Renal pelvis (tissue), 4 donors: Measurements from ENCODE around the gene CPNE6. TPM values are rescaled to one million over a fixed set of nuclear protein-coding genes. Genes with fewer than 3 reads are reported as not detected.
A peak's percentile ranks its signal among the peaks of the same experiment; 100 is the strongest.
"Not testable (repeated sequence)": the region's sequence is repeated elsewhere in the genome, so short reads cannot be mapped to it uniquely, and the experiment has no call there.

Experiments
- DNase-seq: peaks from one replicate; pipeline ENCODE4 v3.0.0-alpha.2; 2013
- polyA plus RNA-seq, 3 donors: library from polyadenylated mRNA; unstranded; fragments of 120-200 nt; gene quantifications; one replicate each; pipeline ENCODE4 v1.2.1, GENCODE V29; 2013; ENCODE audit not compliant: insufficient read length in 3 of 3

The CPNE6 gene
- polyA plus RNA-seq, 3 donors, result 0.24 TPM; not detected in 2

GRCh38 chr14:24103451-24103850, 32.1 kb downstream of the CPNE6 start:
- DNase-seq, result no peak

- not testable (repeated sequence) for DNase-seq
Measured at GRCh38 chr14:24105609-24106239, 34.4 kb downstream of the CPNE6 start.

- DNase-seq, result no peak
Measured at GRCh38 chr14:24106672-24107271, 35.4 kb downstream of the CPNE6 start.

- no peak for DNase-seq
Measured at GRCh38 chr14:24108336-24108874, 37.0 kb downstream of the CPNE6 start.

GRCh38 chr14:24110060-24110459, 38.7 kb downstream of the CPNE6 start:
- DNase-seq, result no peak

GRCh38 chr14:24110523-24110922, 39.2 kb downstream of the CPNE6 start:
- DNase-seq, result no peak

GRCh38 chr14:24113379-24113800, 42.0 kb downstream of the CPNE6 start:
- DNase-seq, result no peak

- DNase-seq, result peak; percentile 88
Measured at GRCh38 chr14:24113801-24114531, 42.6 kb downstream of the CPNE6 start.

GRCh38 chr14:24114532-24115421, 43.4 kb downstream of the CPNE6 start, which contains the start of the genes DCAF11 and NRL:
Gene DCAF11 (plus strand): TSS chr14:24114777. CDS start chr14:24115595, 818 bp downstream.
Gene NRL (minus strand): TSS chr14:24114949. CDS start chr14:24082848, 32,101 bp downstream.
- DNase-seq, result peak; percentile 100

GRCh38 chr14:24115422-24116127, 44.2 kb downstream of the CPNE6 start:
- DNase-seq, result no peak

GRCh38 chr14:24116128-24116814, 44.9 kb downstream of the CPNE6 start:
- DNase-seq, result no peak

GRCh38 chr14:24117179-24117578, 45.8 kb downstream of the CPNE6 start:
- no peak for DNase-seq

- DNase-seq, result no peak
Measured at GRCh38 chr14:24119691-24120090, 48.3 kb downstream of the CPNE6 start.

- no peak for DNase-seq
Measured at GRCh38 chr14:24121210-24121609, 49.8 kb downstream of the CPNE6 start.

- no peak for DNase-seq
Measured at GRCh38 chr14:24122416-24122815, 51.1 kb downstream of the CPNE6 start.

GRCh38 chr14:24122898-24123297, 51.5 kb downstream of the CPNE6 start:
- DNase-seq, result no peak

GRCh38 chr14:24123424-24124417, 52.4 kb downstream of the CPNE6 start:
- no peak for DNase-seq

- DNase-seq, result no peak
Measured at GRCh38 chr14:24126939-24127338, 55.6 kb downstream of the CPNE6 start.

GRCh38 chr14:24127673-24128072, 56.3 kb downstream of the CPNE6 start:
- no peak for DNase-seq
